PFSK-1 (cell line): ENCODE measurements around the gene CABYR.

Experiments
- FOXP2 ChIP-seq: optimal IDR thresholded peaks from 2 replicates; pipeline ENCODE3; 2011; ENCODE audit warnings: borderline replicate concordance, control low read depth, inconsistent platforms; ENCODE audit not compliant: insufficient read depth; ENCODE audit errors: extremely low read length, extremely low read depth
- POLR2AphosphoS5 ChIP-seq: IDR thresholded peaks from 2 replicates; pipeline ENCODE4 v1.6.1; 2012; ENCODE audit warnings: low read depth, mild to moderate bottlenecking, control low read depth, low read length, moderate library complexity
- SIN3A ChIP-seq: IDR thresholded peaks from 2 replicates; pipeline ENCODE4 v1.6.1; 2012; ENCODE audit warnings: mild to moderate bottlenecking, low read length, moderate library complexity, borderline replicate concordance; ENCODE audit not compliant: insufficient read depth
- TAF1 ChIP-seq: IDR thresholded peaks from 2 replicates; pipeline ENCODE4 v1.6.1; 2012; ENCODE audit warnings: low read length, control low read depth, borderline replicate concordance; ENCODE audit not compliant: insufficient read depth

DNA sequence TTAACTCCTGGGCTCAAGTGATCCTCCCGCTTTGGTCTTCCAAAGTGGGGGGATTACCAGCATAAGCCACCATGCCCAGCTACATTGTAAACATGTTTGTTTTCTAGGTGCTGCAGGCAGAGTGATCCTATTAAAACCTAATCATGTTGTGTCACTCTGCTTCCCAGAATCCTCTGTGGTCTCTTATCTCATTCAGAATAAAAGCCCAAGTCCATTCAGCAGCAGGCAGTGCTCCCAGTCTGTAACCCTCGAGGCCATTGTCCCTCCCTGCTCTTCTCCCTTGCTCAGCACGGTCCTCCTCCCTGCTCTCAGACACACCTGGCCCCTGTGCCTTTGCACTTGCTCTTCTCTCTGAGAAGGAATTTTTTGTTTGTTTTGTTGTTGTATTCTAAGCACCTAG is 11.1 kb upstream of the CABYR start:
- TF ChIP-seq POLR2AphosphoS5 (no peak), SIN3A (no peak), FOXP2 (no peak), TAF1 (no peak)
